ENCODE data around the gene MPV17.

GRCh38 chr2:27356056-27356381 is 33.1 kb upstream of the MPV17 start:
- TF ChIP-seq CTCF (IDR thresholded peaks at IDR 0.05) (no peak), ZSCAN20 (CRISPR knock-in tag; IDR thresholded peaks at IDR 0.05) (no peak), CHD4 (IDR thresholded peaks at IDR 0.05; ENCODE audit: borderline replicate concordance) (no peak), KDM1A (IDR thresholded peaks at IDR 0.05; ENCODE audit: low read depth) (no peak), JUN (IDR thresholded peaks at IDR 0.05) (no peak), BCL3 (IDR thresholded peaks at IDR 0.05) (no peak), REST (IDR thresholded peaks at IDR 0.05) (no peak)
